ENCODE data around the gene BTBD16. TPM values are rescaled to one million over a fixed set of nuclear protein-coding genes. Genes with fewer than 3 reads are reported as not detected.

BTBD16 gene
- total RNA-seq, 1 experiment from 2014 or later: not detected

DNA sequence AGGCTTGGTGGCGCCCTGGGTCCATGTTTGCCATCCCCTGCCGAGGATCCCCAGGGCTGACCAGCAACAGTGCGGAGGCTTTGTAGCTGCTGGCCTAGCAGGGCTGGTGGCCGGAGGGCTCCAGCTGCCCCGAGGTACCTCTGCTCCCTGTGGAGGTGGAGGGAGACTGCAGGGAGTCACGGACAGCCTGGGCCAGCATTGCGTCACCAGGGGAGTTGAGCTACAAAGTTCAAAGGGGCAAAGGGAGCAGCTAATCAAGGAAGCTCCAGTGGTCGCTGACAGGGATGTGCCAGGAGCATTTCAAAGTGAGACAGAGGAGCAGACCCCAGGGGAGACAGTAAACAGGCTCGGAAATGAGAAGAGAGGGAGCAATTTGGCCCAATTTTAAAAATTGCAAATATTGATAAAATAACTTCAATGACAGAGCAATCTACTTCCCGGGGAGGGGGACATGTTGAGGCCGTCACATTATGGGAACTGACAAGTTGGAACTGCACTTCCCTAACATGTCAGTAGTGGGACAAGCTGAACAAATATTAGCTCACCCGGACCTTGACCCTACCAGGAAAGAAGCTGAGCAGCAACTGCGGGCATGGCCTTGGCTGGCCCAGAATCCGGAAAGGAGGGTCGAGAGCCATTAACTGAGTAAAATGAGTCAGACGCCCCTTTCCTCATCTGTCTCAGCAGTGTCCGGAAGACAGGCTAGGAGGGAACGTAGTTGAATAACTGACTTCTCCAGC lies 39.4 kb downstream of the BTBD16 start:
- Histone ChIP-seq H3K27me3 (ENCODE audit: insufficient read depth, low read length) (no peaks in the 10 kb centered on the region), H3K27ac (ENCODE audit: insufficient read length, low read depth, low read length) (no peak overlapping the region), H3K18ac (ENCODE audit: insufficient read length, low read depth, low read length) (no peak overlapping the region), H3T11ph (ENCODE audit: low read length) (no peak overlapping the region), H3K4me2 (ENCODE audit: insufficient read depth, insufficient read length, low read length) (no peak overlapping the region), H2BK5ac (ENCODE audit: insufficient read length, low read length) (no peak overlapping the region), H2BK12ac (ENCODE audit: insufficient read length, low read depth, low read length) (no peak overlapping the region), H2BK15ac (ENCODE audit: low read depth, low read length) (no peak overlapping the region), H3K79me1 (ENCODE audit: insufficient read depth, low read depth, low read length, poor library complexity, severe bottlenecking) (no peaks in the 10 kb centered on the region), H4K91ac (ENCODE audit: insufficient read length, low read depth, low read length) (no peak overlapping the region), H3K4ac (ENCODE audit: low read depth, low read length) (no peak overlapping the region), H4K5ac (ENCODE audit: insufficient read length, low read depth, low read length) (no peak overlapping the region), H4K8ac (replicated peaks; ENCODE audit: insufficient read length, low read depth, low read length) (no peak overlapping the region), H4K20me1 (ENCODE audit: control insufficient read depth, insufficient read depth, insufficient read length) (no peaks in the 10 kb centered on the region), H3K56ac (ENCODE audit: insufficient read length, low read depth, low read length) (no peak overlapping the region), H3K79me2 (ENCODE audit: insufficient read depth, low read length) (no peaks in the 10 kb centered on the region), H3K4me1 (ENCODE audit: insufficient read depth, low read length) (no peaks in the 10 kb centered on the region; the same call in 1 of the 2 replicates), H2BK120ac (ENCODE audit: low read depth, low read length, poor library complexity, severe bottlenecking) (no peak overlapping the region), H2AK5ac (ENCODE audit: insufficient read length, low read length) (no peak overlapping the region), H2AFZ (ENCODE audit: low read length) (no peak overlapping the region), H3K9me3 (ENCODE audit: control insufficient read depth, low read depth, low read length) (no peaks in the 10 kb centered on the region), H2BK20ac (ENCODE audit: low read depth, low read length, poor library complexity, severe bottlenecking) (no peak overlapping the region), H3K9ac (ENCODE audit: extremely low read depth, insufficient read length, low read length) (no peak overlapping the region), H3K14ac (ENCODE audit: insufficient read depth, low read length) (no peak overlapping the region; the same call in 1 of the 2 replicates), H3K23me2 (ENCODE audit: insufficient read length, low read depth, low read length, poor library complexity, severe bottlenecking) (no peaks in the 10 kb centered on the region), H3K23ac (ENCODE audit: insufficient read length, low read depth, low read length) (no peak overlapping the region)
- DNase-seq: no peak
- Mint-ChIP-seq H3K4me1 (peaks cover 14 to 15% of the 10 kb centered on the region in 2 experiments), H3K9me3 (peaks cover 4 to 5% of the 10 kb centered on the region in 2 experiments; a peak in 4 of 5 replicates), H3K27me3 (ENCODE audit: low read depth) (no peaks in the 10 kb centered on the region), H3K27ac (no peak overlapping the region), H3K4me3 (no peak overlapping the region), H3K36me3 (ENCODE audit: insufficient read depth in 1 of 3, low read depth in 3 of 3) (peaks cover 0 to 5% (median 0%) of the 10 kb centered on the region in 3 experiments; a peak in 1 of 7 replicates)
- no CpG with 5 or more reads among the region's 18 CpGs for WGBS (ENCODE audit: extremely low coverage, insufficient read length, low lambda C conversion rate)
- TF ChIP-seq CTCF (conservative IDR thresholded peaks at IDR 0.05): no peak
